ENCODE data around the gene GRHPR. TPM values are rescaled to one million over a fixed set of nuclear protein-coding genes. Genes with fewer than 3 reads are reported as not detected.

GRHPR gene
- polyA plus RNA-seq, 1 donor, result 115 TPM

DNA sequence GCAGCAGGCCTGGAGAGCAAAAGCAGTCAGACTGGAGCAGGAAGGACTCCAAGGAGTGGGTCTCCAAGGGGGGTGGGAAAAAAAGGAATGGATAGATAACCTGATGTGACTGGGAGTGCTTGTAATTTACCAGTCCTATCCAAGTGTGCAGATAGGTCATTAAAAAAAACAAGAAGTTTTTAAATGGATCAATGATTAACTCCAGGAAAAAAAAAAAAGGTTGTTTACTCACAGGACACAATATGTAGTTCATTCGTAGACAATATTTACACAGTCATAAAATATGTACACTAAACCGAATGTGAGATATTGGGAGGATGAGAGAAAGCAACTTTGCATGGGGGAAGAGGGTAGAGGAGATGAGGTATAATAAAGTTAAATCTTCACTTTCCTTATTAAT, 22.4 kb downstream of the GRHPR start:
- H3K4me1 ChIP-seq (ENCODE audit: control insufficient read depth, insufficient read depth, low read length), result no peaks in the 10 kb centered on the region
- H3K9me3 ChIP-seq (ENCODE audit: control insufficient read depth, low read depth, low read length), result no peaks in the 10 kb centered on the region
- H3K27ac ChIP-seq (ENCODE audit: low read length), result no peak overlapping the region
- peaks cover 40% of the 10 kb centered on the region for H3K36me3 ChIP-seq (ENCODE audit: control insufficient read depth, insufficient read depth, low read length)
- no peaks in the 10 kb centered on the region for H3K27me3 ChIP-seq (ENCODE audit: control insufficient read depth, insufficient read depth, low read length)
- H3K4me3 ChIP-seq (ENCODE audit: low read length), result no peak overlapping the region
- 21% methylated on average over 2 of the region's 2 CpGs for WGBS (ENCODE audit: insufficient coverage, low lambda C conversion rate)
- no peak for DNase-seq

DNA sequence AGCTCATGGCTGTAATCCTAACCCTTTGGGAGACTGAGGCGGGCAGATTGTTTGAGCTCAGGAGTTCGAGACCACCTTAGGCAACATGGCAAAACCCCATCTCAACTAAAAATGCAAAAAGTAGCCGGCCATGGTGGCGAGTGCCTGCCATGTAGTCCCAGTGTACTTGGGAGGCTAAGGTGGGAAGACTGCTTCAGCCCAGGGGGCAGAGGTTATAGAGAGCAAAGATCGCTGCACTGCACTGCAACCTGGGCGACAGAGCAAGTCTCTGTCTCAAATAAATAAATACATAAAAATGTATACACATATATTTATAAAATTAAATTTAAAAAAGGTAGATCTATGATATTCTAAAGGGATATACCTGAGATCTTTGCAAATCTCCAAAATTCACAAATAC, 23.3 kb downstream of the GRHPR start:
- Histone ChIP-seq H3K27ac (ENCODE audit: low read length) (no peak overlapping the region), H3K36me3 (ENCODE audit: control insufficient read depth, insufficient read depth, low read length) (peaks cover 33% of the 10 kb centered on the region), H3K4me3 (ENCODE audit: low read length) (no peak overlapping the region), H3K4me1 (ENCODE audit: control insufficient read depth, insufficient read depth, low read length) (no peaks in the 10 kb centered on the region), H3K27me3 (ENCODE audit: control insufficient read depth, insufficient read depth, low read length) (no peaks in the 10 kb centered on the region), H3K9me3 (ENCODE audit: control insufficient read depth, low read depth, low read length) (no peaks in the 10 kb centered on the region)
- no CpG with 5 or more reads among the region's 6 CpGs for WGBS (ENCODE audit: insufficient coverage, low lambda C conversion rate)
- DNase-seq, result no peak

DNA sequence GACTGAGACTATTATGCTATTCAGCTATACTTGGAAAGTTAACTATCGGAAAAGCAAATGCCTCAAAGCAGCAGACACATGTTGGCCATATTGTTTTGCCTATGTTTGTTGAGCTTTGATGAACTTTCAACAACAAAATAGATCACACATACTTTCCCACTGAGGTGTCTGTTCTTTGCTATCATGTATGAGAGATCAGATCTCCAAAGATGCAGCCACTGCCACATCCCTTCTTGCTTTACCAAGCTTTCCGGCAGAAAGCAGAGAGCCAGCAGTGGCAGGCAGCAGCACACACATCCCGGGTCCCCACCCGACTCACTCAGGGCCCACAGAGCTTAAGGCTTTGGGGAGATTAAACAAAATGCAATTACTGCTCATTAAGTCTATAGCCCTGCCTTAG, 23.9 kb downstream of the GRHPR start:
- no peak for DNase-seq
- Histone ChIP-seq H3K4me3 (ENCODE audit: low read length) (no peak overlapping the region), H3K27me3 (ENCODE audit: control insufficient read depth, insufficient read depth, low read length) (no peaks in the 10 kb centered on the region), H3K9me3 (ENCODE audit: control insufficient read depth, low read depth, low read length) (no peaks in the 10 kb centered on the region), H3K4me1 (ENCODE audit: control insufficient read depth, insufficient read depth, low read length) (no peaks in the 10 kb centered on the region), H3K36me3 (ENCODE audit: control insufficient read depth, insufficient read depth, low read length) (peaks cover 28% of the 10 kb centered on the region), H3K27ac (ENCODE audit: low read length) (no peak overlapping the region)
- WGBS (ENCODE audit: insufficient coverage, low lambda C conversion rate), result no CpG with 5 or more reads among the region's 4 CpGs

DNA sequence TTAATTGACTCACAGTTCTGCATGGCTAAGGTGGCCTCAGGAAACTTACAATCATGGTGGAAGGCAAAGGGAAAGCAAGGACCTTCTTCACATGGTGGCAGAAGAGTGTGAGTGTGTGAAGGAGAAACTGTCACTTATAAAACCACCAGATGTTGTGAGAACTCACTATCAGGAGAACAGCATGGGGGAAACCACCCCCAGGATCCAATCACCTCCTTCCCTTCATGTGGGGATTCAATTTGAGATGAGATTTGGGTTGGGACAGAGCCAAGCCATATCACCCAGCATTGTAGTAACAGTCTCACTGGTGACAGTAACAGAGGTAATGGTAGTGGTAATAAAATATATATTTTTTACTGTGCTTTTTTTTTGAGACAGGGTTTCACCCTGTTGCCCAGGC, 24.6 kb downstream of the GRHPR start:
- Histone ChIP-seq H3K27ac (ENCODE audit: low read length) (no peak overlapping the region), H3K9me3 (ENCODE audit: control insufficient read depth, low read depth, low read length) (no peaks in the 10 kb centered on the region), H3K27me3 (ENCODE audit: control insufficient read depth, insufficient read depth, low read length) (no peaks in the 10 kb centered on the region), H3K4me1 (ENCODE audit: control insufficient read depth, insufficient read depth, low read length) (no peaks in the 10 kb centered on the region), H3K36me3 (ENCODE audit: control insufficient read depth, insufficient read depth, low read length) (peaks cover 21% of the 10 kb centered on the region), H3K4me3 (ENCODE audit: low read length) (no peak overlapping the region)
- DNase-seq, result no peak

DNA sequence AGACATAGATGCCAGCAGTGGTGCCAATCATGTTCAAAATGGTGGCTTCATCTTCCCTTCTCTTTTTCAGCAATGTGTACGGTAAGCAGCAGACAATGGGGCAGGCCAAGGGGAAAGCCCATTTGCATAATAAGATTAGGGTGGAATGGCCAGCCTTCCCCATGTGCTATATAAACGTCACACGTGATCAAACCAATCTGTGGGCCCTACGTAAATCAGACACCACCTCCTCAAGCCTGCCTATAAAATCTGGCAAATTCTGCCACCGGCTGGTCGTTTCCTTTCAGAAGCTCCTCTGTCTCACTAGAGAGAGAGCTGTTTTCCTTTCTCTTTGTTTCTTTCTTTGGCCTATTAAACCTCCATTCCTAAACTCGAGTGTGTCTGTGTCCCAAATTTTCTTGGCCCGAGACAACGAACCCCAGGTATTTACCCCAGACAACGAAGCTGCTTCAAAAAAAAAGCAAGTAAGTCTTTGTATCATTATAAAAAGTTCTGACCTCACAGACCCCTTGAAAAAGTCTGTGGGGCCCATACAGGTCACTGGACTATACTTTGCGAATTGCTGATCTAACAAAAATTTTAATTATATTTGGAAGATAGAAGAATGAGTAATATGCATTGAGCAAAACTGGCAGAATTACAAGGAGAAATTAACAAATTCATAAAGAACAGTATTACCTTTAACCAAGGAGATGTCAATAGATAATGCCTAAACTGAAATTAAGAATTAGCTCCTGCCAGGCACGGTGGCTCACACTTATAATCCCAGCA, 27.6 kb downstream of the GRHPR start:
- H3K27me3 ChIP-seq (ENCODE audit: control insufficient read depth, insufficient read depth, low read length), result no peaks in the 10 kb centered on the region
- 100% methylated on average over 1 of the region's 12 CpGs for WGBS (ENCODE audit: insufficient coverage, low lambda C conversion rate)
- H3K27ac ChIP-seq (ENCODE audit: low read length), result no peak overlapping the region
- DNase-seq, result no peak
- H3K4me1 ChIP-seq (ENCODE audit: control insufficient read depth, insufficient read depth, low read length), result no peaks in the 10 kb centered on the region
- peaks cover under 1% of the 10 kb centered on the region for H3K9me3 ChIP-seq (ENCODE audit: control insufficient read depth, low read depth, low read length)
- H3K36me3 ChIP-seq (ENCODE audit: control insufficient read depth, insufficient read depth, low read length), result peaks cover 12% of the 10 kb centered on the region
- no peak overlapping the region for H3K4me3 ChIP-seq (ENCODE audit: low read length)

DNA sequence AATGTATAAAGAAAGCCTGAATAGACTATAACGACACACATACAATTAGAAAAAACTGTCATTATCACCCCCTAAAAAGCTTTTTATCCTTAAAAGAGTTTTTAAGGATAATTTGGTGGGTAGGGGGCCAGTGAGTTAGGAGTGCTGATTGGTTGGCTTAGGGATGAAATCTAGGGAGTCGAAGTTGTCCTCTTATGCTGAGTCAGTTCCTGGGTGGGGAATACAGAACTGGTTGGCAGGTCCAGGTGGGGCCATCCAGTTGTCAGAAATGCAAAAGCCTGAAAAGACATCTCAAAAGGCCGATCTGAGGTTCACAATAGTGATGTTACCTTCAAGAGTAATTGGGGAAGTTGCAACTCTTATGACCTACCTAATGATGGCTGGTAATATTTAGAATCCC, 29.1 kb downstream of the GRHPR start:
- H3K27ac ChIP-seq (ENCODE audit: low read length), result no peak overlapping the region
- no peaks in the 10 kb centered on the region for H3K27me3 ChIP-seq (ENCODE audit: control insufficient read depth, insufficient read depth, low read length)
- no peaks in the 10 kb centered on the region for H3K4me1 ChIP-seq (ENCODE audit: control insufficient read depth, insufficient read depth, low read length)
- H3K9me3 ChIP-seq (ENCODE audit: control insufficient read depth, low read depth, low read length), result peaks cover 5% of the 10 kb centered on the region
- peaks cover 12% of the 10 kb centered on the region for H3K36me3 ChIP-seq (ENCODE audit: control insufficient read depth, insufficient read depth, low read length)
- WGBS (ENCODE audit: insufficient coverage, low lambda C conversion rate), result 100% methylated on average over 1 of the region's 3 CpGs
- no peak overlapping the region for H3K4me3 ChIP-seq (ENCODE audit: low read length)
- DNase-seq, result no peak

DNA sequence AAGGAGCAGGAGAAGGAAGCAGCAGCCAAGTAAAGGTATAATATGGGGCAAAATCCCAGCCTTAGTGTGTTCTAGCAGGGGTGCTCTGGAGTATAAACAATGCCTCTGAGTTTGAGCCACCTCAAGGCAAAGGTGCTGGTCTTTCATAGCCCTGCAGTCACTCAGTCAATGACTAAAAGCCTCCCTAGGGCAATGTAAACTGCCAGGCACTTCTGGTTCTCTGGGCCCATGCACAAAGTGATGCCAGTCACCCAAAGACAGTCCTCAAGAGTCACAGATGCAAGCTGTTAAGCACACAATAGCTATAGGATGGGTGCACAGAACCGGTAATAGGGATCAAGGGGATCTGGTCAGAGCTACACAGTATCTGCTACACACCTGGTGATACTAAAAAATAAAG, 30.1 kb downstream of the GRHPR start:
- no peak overlapping the region for H3K27ac ChIP-seq (ENCODE audit: low read length)
- DNase-seq, result no peak

DNA sequence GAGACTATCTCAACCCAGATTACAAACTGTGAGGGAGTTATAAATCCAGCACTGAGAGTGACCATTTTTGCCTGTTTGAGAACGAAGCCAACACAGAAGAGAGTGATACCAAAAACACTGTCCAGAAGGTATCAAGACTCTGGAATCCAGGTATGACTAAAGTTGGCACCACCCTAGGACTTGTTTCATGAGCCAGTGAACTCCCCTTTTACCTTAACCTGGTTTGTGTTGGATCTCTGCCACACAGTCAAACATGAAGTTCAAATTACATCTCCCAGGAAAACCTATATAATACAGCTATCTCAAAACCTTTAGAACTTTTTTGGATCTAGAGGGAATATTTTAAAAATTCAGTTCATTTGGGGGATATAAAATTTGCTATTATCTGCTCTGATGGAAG, 31.3 kb downstream of the GRHPR start:
- peaks cover 8% of the 10 kb centered on the region for H3K36me3 ChIP-seq (ENCODE audit: control insufficient read depth, insufficient read depth, low read length)
- no peak overlapping the region for H3K4me3 ChIP-seq (ENCODE audit: low read length)
- H3K27ac ChIP-seq (ENCODE audit: low read length), result no peak overlapping the region
- no peak for DNase-seq
- H3K9me3 ChIP-seq (ENCODE audit: control insufficient read depth, low read depth, low read length), result peaks cover 5% of the 10 kb centered on the region
- H3K27me3 ChIP-seq (ENCODE audit: control insufficient read depth, insufficient read depth, low read length), result no peaks in the 10 kb centered on the region
- no peaks in the 10 kb centered on the region for H3K4me1 ChIP-seq (ENCODE audit: control insufficient read depth, insufficient read depth, low read length)
- no CpG with 5 or more reads among the region's 1 CpG for WGBS (ENCODE audit: insufficient coverage, low lambda C conversion rate)

More for the DNA sequence above, 30.1 kb downstream of the GRHPR start:
- Histone ChIP-seq H3K9me3 (ENCODE audit: control insufficient read depth, low read depth, low read length) (peaks cover 5% of the 10 kb centered on the region), H3K4me1 (ENCODE audit: control insufficient read depth, insufficient read depth, low read length) (no peaks in the 10 kb centered on the region), H3K36me3 (ENCODE audit: control insufficient read depth, insufficient read depth, low read length) (peaks cover 12% of the 10 kb centered on the region), H3K4me3 (ENCODE audit: low read length) (no peak overlapping the region), H3K27me3 (ENCODE audit: control insufficient read depth, insufficient read depth, low read length) (no peaks in the 10 kb centered on the region)
- no CpG with 5 or more reads among the region's 1 CpG for WGBS (ENCODE audit: insufficient coverage, low lambda C conversion rate)

DNA sequence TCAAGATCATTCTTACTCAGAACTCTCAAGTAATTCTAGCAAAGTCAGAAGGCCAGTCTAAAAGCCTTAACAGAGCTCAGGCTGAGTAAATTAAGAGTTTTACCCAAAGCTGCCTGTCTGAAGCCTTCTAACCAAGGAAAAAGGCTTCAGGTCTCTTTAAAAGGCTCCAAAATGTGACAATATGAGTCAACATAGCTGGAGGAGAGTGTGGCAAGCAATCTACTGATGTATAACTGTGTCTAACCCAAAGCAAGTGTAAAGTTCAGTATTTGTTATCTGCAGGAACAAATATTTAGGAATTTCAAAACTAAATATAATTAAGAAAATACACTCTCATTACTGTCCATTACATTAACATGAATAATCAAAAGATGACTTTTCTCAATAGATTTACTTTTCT, 31.7 kb downstream of the GRHPR start:
- no peak for DNase-seq
- Histone ChIP-seq H3K27me3 (ENCODE audit: control insufficient read depth, insufficient read depth, low read length) (no peaks in the 10 kb centered on the region), H3K27ac (ENCODE audit: low read length) (no peak overlapping the region), H3K4me3 (ENCODE audit: low read length) (no peak overlapping the region), H3K4me1 (ENCODE audit: control insufficient read depth, insufficient read depth, low read length) (no peaks in the 10 kb centered on the region), H3K36me3 (ENCODE audit: control insufficient read depth, insufficient read depth, low read length) (peaks cover 8% of the 10 kb centered on the region), H3K9me3 (ENCODE audit: control insufficient read depth, low read depth, low read length) (peaks cover 5% of the 10 kb centered on the region)

DNA sequence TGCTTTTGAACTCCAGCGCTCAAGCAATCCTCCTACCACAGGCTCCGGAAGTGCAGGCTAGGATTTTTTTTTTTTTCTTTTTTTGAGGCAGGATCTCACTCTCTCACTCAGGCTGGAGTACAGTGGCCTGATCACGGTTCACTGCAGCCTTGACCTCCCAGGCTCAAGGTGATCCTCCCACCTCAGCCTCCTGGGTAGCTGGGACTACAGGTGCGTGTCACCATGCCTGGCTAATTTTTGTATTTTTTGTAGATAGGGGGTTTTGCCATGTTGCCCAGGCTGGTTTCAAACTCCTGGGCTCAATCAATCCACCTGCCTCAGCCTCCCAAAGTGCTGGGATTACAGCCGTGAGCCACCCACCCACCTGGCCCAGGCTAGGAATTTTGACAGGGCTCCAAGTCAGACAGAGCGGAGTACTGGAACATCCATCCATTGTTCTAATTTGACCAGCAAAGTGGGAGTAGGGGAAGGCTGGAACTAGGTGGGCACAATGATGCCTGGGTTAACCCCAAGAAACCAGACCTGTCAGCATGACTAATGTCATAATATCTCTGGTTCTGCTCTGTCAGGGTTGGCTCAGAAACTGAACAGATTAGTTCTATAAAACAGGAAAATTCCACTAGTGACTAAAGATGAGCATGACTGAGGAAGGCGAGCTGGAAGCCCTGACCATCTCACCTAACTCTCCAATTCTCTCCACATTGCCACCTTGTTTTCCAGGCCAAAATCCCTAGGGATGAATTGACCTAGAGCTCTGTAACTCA, 33.6 kb downstream of the GRHPR start:
- H3K4me1 ChIP-seq (ENCODE audit: control insufficient read depth, insufficient read depth, low read length), result no peaks in the 10 kb centered on the region
- no peak for DNase-seq
- H3K27ac ChIP-seq (ENCODE audit: low read length), result no peak overlapping the region
- peaks cover 4% of the 10 kb centered on the region for H3K36me3 ChIP-seq (ENCODE audit: control insufficient read depth, insufficient read depth, low read length)
- WGBS (ENCODE audit: insufficient coverage, low lambda C conversion rate), result no CpG with 5 or more reads among the region's 7 CpGs
- H3K27me3 ChIP-seq (ENCODE audit: control insufficient read depth, insufficient read depth, low read length), result no peaks in the 10 kb centered on the region
- peaks cover 5% of the 10 kb centered on the region for H3K9me3 ChIP-seq (ENCODE audit: control insufficient read depth, low read depth, low read length)
- H3K4me3 ChIP-seq (ENCODE audit: low read length), result no peak overlapping the region

DNA sequence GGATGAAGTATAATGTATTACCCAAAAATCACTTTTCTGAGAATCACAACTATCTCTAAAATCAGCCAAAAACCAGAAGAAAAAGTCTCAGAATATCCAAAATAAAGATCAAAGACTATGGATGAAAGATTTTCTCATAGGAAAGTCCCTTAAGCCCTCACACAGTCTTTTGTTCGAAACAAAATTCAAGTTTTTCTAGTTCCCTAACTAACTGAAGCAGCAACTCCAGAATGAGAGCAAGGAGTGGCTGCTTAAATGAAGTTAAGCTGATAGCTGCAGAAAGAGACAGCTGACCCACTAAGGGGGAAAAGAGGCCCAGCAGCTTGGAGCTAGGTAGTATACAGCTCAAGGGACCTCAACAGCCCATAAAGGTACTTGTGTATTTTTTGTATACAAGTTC, 34.3 kb downstream of the GRHPR start:
- DNase-seq, result no peak
- H3K4me3 ChIP-seq (ENCODE audit: low read length), result no peak overlapping the region
- H3K9me3 ChIP-seq (ENCODE audit: control insufficient read depth, low read depth, low read length), result peaks cover 5% of the 10 kb centered on the region
- H3K27me3 ChIP-seq (ENCODE audit: control insufficient read depth, insufficient read depth, low read length), result no peaks in the 10 kb centered on the region
- H3K36me3 ChIP-seq (ENCODE audit: control insufficient read depth, insufficient read depth, low read length), result peaks cover 4% of the 10 kb centered on the region
- H3K4me1 ChIP-seq (ENCODE audit: control insufficient read depth, insufficient read depth, low read length), result no peaks in the 10 kb centered on the region
- H3K27ac ChIP-seq (ENCODE audit: low read length), result no peak overlapping the region
- no CpG with 5 or more reads among the region's 1 CpG for WGBS (ENCODE audit: insufficient coverage, low lambda C conversion rate)
